PC-3 (cell line): ENCODE measurements around the gene MEPE. TPM values are rescaled to one million over a fixed set of nuclear protein-coding genes. Genes with fewer than 3 reads are reported as not detected.

ENCODE experiments used
- ATAC-seq: fragments of 200-7000 bp; cut with Tn5 transposase; 2 replicates; pipeline ENCODE4 v1.9.1; 2020; ENCODE audit warnings: mild to moderate bottlenecking, moderate library complexity
- BruUV-seq: library from RNA; stranded (reverse); fragments of 400-500 nt; replicated peaks from 2 replicates; lab custom pipeline; 2021; lab: Mats Ljungman, UMichigan
- CTCF ChIA-PET: fragments of 300-600 bp; sonication (Branson Sonifier 250); formaldehyde crosslinking; loops from one replicate; lab custom pipeline; 2022; ENCODE audit warnings: antibody characterized with exemption; lab: Charles Lee
- POLR2A ChIA-PET: fragments of 300-600 bp; sonication (Branson Sonifier 250); formaldehyde crosslinking; loops from one replicate; lab custom pipeline; 2022; ENCODE audit warnings: antibody characterized with exemption; ENCODE audit not compliant: unreplicated experiment; lab: Charles Lee
- DNase-seq: peaks from one replicate; pipeline ENCODE4 v3.0.0-alpha.2; 2015
- H2AFZ ChIP-seq: fragments of 300-600 bp; sonication (generic); 2 replicates; pipeline ENCODE4 v1.6.0; 2016; ENCODE audit warnings: antibody characterized with exemption, low read length
- H3F3A ChIP-seq: fragments of 300-600 bp; sonication (generic); one replicate; pipeline ENCODE4 v1.6.0; 2017; ENCODE audit warnings: antibody characterized with exemption, low read length, control low read depth, mild to moderate bottlenecking; ENCODE audit not compliant: unreplicated experiment
- H3K27ac ChIP-seq: fragments of 300-600 bp; sonication (generic); 2 replicates; pipeline ENCODE4 v1.5.1; 2016; ENCODE audit warnings: mild to moderate bottlenecking, low read length
- H3K27me3 ChIP-seq: fragments of 300-600 bp; sonication (generic); 2 replicates; pipeline ENCODE4 v1.6.1; 2016; ENCODE audit warnings: low read length, mixed read lengths
- H3K36me3 ChIP-seq: fragments of 300-600 bp; sonication (generic); 2 replicates; pipeline ENCODE4 v1.6.1; 2016; ENCODE audit warnings: low read depth, mixed run types, low read length, mixed read lengths
- H3K4me1 ChIP-seq: fragments of 300-600 bp; sonication (generic); 2 replicates; pipeline ENCODE4 v1.5.1; 2016; ENCODE audit warnings: low read length; ENCODE audit not compliant: insufficient read depth
- H3K4me2 ChIP-seq: fragments of 300-600 bp; sonication (generic); 2 replicates; pipeline ENCODE4 v1.6.0; 2016; ENCODE audit warnings: low read length
- H3K4me3 ChIP-seq: fragments of 300-600 bp; sonication (generic); 2 replicates; pipeline ENCODE4 v1.5.1; 2016; ENCODE audit warnings: mild to moderate bottlenecking, low read length, mixed read lengths
- H3K79me2 ChIP-seq: fragments of 300-600 bp; sonication (generic); 2 replicates; pipeline ENCODE4 v1.6.1; 2017; ENCODE audit warnings: low read length, mixed read lengths
- H3K9ac ChIP-seq: fragments of 300-600 bp; sonication (generic); 2 replicates; pipeline ENCODE4 v1.6.0; 2016; ENCODE audit warnings: mild to moderate bottlenecking, low read length
- H3K9me2 ChIP-seq: fragments of 300-600 bp; sonication (generic); replicated peaks from 2 replicates; pipeline ENCODE4 v1.6.1; 2016; ENCODE audit warnings: mixed run types, low read length, mixed read lengths
- H3K9me3 ChIP-seq: fragments of 300-600 bp; sonication (generic); 2 replicates; pipeline ENCODE4 v1.6.1; 2016; ENCODE audit warnings: low read length, mixed read lengths
- H4K20me1 ChIP-seq: fragments of 300-600 bp; sonication (generic); 2 replicates; pipeline ENCODE4 v1.6.1; 2016; ENCODE audit warnings: low read length, mixed read lengths
- EZH2 ChIP-seq: fragments of 300-600 bp; sonication (generic); IDR thresholded peaks from one replicate; pipeline ENCODE4 v1.6.1; 2017; ENCODE audit warnings: antibody characterized with exemption, mild to moderate bottlenecking, low read length; ENCODE audit not compliant: unreplicated experiment
- EZH2phosphoT487 ChIP-seq: fragments of 300-600 bp; sonication (generic); IDR thresholded peaks from 2 replicates; pipeline ENCODE4 v1.6.1; 2018; ENCODE audit warnings: mild to moderate bottlenecking, antibody characterized with exemption, low read length, borderline replicate concordance
- intact Hi-C: fragments of 100-400 bp; cut with micrococcal nuclease; formaldehyde crosslinking; loops from 2 replicates; pipeline ENCODE4 v1.9.0; 2023
- total RNA-seq: library from RNA; depleted of rRNA; stranded (reverse); fragments of >200 nt; gene quantifications from 2 replicates; pipeline ENCODE4 v1.2.3, GENCODE V29; 2014
- TF ChIP-seq, protein P1 (sequence below): fragments of 300-600 bp; sonication (generic); conservative IDR thresholded peaks from 2 replicates; pipeline ENCODE4 v1.5.1; 2017; ENCODE audit warnings: antibody characterized with exemption, low read depth, mild to moderate bottlenecking, low read length

Gene MEPE
- total RNA-seq, 1 experiment from 2014 or later = not detected

DNA sequence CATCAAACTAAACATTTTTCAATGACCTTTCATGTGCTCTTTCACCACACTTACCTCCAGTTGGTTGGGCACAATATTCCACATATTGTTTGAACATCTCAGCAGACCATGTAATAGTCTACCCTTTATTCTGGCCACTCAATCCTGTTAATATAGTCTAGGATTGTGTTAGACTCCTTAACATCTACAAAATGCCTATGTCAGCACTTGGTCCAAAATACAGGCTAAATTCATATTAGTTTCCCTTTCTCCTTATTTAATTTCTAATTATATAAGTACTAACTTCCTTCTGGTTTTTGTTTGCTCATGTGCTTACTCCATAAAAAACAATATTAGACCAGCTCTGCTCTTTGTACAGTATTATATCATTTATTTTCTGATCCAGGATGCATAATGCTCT lies 21.1 kb downstream of the MEPE start:
- Histone ChIP-seq H3F3A (no peaks in the 10 kb centered on the region), H3K9ac (no peak overlapping the region), H2AFZ (no peak overlapping the region), H3K4me1 (peaks cover under 1% of the 10 kb centered on the region; the same call in 1 of the 2 replicates), H3K27ac (no peak overlapping the region), H3K27me3 (no peaks in the 10 kb centered on the region), H4K20me1 (no peaks in the 10 kb centered on the region), H3K4me3 (no peak overlapping the region), H3K79me2 (no peaks in the 10 kb centered on the region), H3K9me3 (no peaks in the 10 kb centered on the region), H3K9me2 (no peaks in the 10 kb centered on the region), H3K36me3 (no peaks in the 10 kb centered on the region), H3K4me2 (no peak overlapping the region)
- BruUV-seq = no TSS peak
- DNase-seq (no peak), ATAC-seq (no peak)
- POLR2A ChIA-PET = no interaction called here
- CTCF ChIA-PET = no interaction called here
- intact Hi-C loops = loop anchor here (1.0 to 5.0 kb wide), 4 partner anchors 119 to 663 kb away; no protein-coding TSS in a partner anchor
- TF ChIP-seq, protein P1, sequence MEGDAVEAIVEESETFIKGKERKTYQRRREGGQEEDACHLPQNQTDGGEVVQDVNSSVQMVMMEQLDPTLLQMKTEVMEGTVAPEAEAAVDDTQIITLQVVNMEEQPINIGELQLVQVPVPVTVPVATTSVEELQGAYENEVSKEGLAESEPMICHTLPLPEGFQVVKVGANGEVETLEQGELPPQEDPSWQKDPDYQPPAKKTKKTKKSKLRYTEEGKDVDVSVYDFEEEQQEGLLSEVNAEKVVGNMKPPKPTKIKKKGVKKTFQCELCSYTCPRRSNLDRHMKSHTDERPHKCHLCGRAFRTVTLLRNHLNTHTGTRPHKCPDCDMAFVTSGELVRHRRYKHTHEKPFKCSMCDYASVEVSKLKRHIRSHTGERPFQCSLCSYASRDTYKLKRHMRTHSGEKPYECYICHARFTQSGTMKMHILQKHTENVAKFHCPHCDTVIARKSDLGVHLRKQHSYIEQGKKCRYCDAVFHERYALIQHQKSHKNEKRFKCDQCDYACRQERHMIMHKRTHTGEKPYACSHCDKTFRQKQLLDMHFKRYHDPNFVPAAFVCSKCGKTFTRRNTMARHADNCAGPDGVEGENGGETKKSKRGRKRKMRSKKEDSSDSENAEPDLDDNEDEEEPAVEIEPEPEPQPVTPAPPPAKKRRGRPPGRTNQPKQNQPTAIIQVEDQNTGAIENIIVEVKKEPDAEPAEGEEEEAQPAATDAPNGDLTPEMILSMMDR = no peak
- TF ChIP-seq EZH2 = no peak
- no peak for TF ChIP-seq EZH2phosphoT487

- Histone ChIP-seq H3K9ac (no peak overlapping the region), H3K9me3 (no peaks in the 10 kb centered on the region), H3K27ac (no peak overlapping the region), H3K36me3 (no peaks in the 10 kb centered on the region), H3K27me3 (no peaks in the 10 kb centered on the region), H3K4me3 (no peak overlapping the region), H3K4me1 (no peaks in the 10 kb centered on the region; the same call in 1 of the 2 replicates), H3K79me2 (no peaks in the 10 kb centered on the region), H4K20me1 (no peaks in the 10 kb centered on the region), H2AFZ (no peak overlapping the region), H3K4me2 (no peak overlapping the region), H3F3A (no peaks in the 10 kb centered on the region), H3K9me2 (no peaks in the 10 kb centered on the region)
- ChIA-PET POLR2A (no interaction called here), CTCF (interaction anchor here (0.6 kb wide), 1 partner anchor 99 kb away, joined by 4 read pairs; no protein-coding TSS in a partner anchor)
- no peak for DNase-seq
- BruUV-seq = no TSS peak
- intact Hi-C loops = no loop called here
- TF ChIP-seq, protein P1 = no peak
- ATAC-seq = no peak
These were observed 22.8 kb downstream of the MEPE start for GRCh38 chr4:87855559-87855958.

- no peak overlapping the region for H2AFZ ChIP-seq
- no peaks in the 10 kb centered on the region for H4K20me1 ChIP-seq
- TF ChIP-seq, protein P1 = no peak
- no peak for TF ChIP-seq EZH2phosphoT487
- no peak for TF ChIP-seq EZH2
- no peak for ATAC-seq
- H3K9me3 ChIP-seq = no peaks in the 10 kb centered on the region
- POLR2A ChIA-PET = interaction anchor here (0.6 kb wide), 1 partner anchor 39 kb away, joined by 5 read pairs; no protein-coding TSS in a partner anchor
- H3K4me3 ChIP-seq = no peak overlapping the region
- H3K9me2 ChIP-seq = no peaks in the 10 kb centered on the region
- no peaks in the 10 kb centered on the region for H3K27me3 ChIP-seq
- CTCF ChIA-PET = no interaction called here
- DNase-seq = no peak
- no peak overlapping the region for H3K9ac ChIP-seq
- H3K79me2 ChIP-seq = no peaks in the 10 kb centered on the region
- BruUV-seq = no TSS peak
- H3K4me1 ChIP-seq = no peaks in the 10 kb centered on the region; the same call in 1 of the 2 replicates
- H3K27ac ChIP-seq = no peak overlapping the region
- no peaks in the 10 kb centered on the region for H3F3A ChIP-seq
- H3K36me3 ChIP-seq = no peaks in the 10 kb centered on the region
- no peak overlapping the region for H3K4me2 ChIP-seq
- intact Hi-C loops = no loop called here
These were observed 24.0 kb downstream of the MEPE start for GRCh38 chr4:87856816-87857215.
